ENCODE data around the gene CCT2.
A peak's percentile ranks its signal among the peaks of the same experiment; 100 is the strongest.

- TF ChIP-seq, protein P1, sequence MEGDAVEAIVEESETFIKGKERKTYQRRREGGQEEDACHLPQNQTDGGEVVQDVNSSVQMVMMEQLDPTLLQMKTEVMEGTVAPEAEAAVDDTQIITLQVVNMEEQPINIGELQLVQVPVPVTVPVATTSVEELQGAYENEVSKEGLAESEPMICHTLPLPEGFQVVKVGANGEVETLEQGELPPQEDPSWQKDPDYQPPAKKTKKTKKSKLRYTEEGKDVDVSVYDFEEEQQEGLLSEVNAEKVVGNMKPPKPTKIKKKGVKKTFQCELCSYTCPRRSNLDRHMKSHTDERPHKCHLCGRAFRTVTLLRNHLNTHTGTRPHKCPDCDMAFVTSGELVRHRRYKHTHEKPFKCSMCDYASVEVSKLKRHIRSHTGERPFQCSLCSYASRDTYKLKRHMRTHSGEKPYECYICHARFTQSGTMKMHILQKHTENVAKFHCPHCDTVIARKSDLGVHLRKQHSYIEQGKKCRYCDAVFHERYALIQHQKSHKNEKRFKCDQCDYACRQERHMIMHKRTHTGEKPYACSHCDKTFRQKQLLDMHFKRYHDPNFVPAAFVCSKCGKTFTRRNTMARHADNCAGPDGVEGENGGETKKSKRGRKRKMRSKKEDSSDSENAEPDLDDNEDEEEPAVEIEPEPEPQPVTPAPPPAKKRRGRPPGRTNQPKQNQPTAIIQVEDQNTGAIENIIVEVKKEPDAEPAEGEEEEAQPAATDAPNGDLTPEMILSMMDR (conservative IDR thresholded peaks at IDR 0.05 in 1 of 2, IDR thresholded peaks at IDR 0.05 in 1 of 2; ENCODE audit: low read depth in 1 of 2, low read length in 2 of 2): peak; percentile 82 to 88
- no peak for TF ChIP-seq EZH2 (IDR thresholded peaks at IDR 0.05; ENCODE audit: low read length, missing control alignments)
Observed at GRCh38 chr12:69570545-69571399, 14.5 kb upstream of the CCT2 start.
